ENCODE measurements around the gene SYT14.

DNA sequence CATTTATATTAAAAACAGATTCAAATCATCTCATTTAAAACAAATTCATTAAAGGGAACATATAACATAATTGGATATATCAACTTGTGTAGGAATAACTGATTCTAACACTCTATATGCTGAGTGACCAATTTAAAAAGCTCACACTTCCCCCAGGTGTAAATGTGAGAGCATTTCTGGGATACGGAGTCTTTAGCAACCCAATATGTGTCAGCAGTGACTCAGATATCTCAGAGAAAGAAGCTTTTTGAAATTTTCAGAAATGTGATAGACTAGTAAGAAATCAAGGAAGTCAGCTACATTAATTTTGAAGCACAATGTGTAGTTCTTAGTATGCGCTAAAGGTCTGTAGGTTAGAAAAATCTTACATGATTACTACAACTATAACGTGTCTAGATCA, 206.7 kb downstream of the SYT14 start:
- TF ChIP-seq EZH2 (IDR thresholded peaks at IDR 0.05; ENCODE audit: low read length) = no peak
- no peak for TF ChIP-seq CTCF (optimal IDR thresholded peaks at IDR 0.05 in 1 of 3, IDR thresholded peaks at IDR 0.05 in 1 of 3, conservative IDR thresholded peaks at IDR 0.05 in 1 of 3; ENCODE audit: extremely low read depth in 1 of 3, insufficient read depth in 2 of 3, low read length in 3 of 3)
